SH-SY5Y (cell line): Measurements from ENCODE around the gene EVA1A.

Experiments
- GATA2 ChIP-seq: IDR thresholded peaks from 2 replicates; pipeline ENCODE4 v1.6.1; 2011; ENCODE audit warnings: mild to moderate bottlenecking, low read depth, low read length
- GATA3 ChIP-seq: IDR thresholded peaks from 2 replicates; pipeline ENCODE4 v1.6.1; 2011; ENCODE audit warnings: low read depth, mild to moderate bottlenecking, low read length, moderate library complexity

GRCh38 chr2:75600461-75601011 is 39.8 kb upstream of the EVA1A start:
- TF ChIP-seq GATA2 (no peak), GATA3 (no peak)
